ENCODE data around the gene SNCG. TPM values are rescaled to one million over a fixed set of nuclear protein-coding genes. Genes with fewer than 3 reads are reported as not detected.

The SNCG gene
- 22.2 and 32.0 TPM in 2 replicates for total RNA-seq

DNA sequence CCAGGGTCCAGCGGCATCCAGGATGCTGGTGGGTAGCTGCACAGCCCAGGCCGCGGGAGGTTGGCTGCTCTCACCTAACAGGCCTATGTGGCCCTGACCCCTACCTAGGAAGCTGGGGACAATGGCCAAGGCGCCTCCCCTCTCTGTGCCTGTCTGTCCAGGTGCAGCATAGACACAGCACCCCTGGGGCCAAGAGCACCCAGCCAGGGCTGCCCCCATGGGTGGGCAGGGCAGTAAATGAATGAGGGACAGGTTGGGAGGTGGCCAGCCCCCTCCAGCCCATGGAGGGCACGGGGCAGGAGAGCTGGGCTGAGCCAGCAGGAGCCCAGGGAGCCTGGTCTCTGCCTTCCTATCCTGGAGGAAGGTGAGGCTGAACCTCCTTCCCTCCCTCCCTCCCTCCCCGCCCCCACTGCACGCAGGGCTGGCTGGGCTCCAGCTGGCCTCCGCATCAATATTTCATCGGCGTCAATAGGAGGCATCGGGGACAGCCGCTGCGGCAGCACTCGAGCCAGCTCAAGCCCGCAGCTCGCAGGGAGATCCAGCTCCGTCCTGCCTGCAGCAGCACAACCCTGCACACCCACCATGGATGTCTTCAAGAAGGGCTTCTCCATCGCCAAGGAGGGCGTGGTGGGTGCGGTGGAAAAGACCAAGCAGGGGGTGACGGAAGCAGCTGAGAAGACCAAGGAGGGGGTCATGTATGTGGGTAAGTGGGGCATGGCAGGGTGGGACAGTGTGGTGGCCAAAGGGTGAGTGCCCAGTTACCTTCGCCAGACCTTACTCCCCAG, at the start of gene SNCG:
Gene SNCG (plus strand): TSS at position 484 of the 785 bp plus-strand sequence. CDS start 99 bp downstream, at position 583.

DNA sequence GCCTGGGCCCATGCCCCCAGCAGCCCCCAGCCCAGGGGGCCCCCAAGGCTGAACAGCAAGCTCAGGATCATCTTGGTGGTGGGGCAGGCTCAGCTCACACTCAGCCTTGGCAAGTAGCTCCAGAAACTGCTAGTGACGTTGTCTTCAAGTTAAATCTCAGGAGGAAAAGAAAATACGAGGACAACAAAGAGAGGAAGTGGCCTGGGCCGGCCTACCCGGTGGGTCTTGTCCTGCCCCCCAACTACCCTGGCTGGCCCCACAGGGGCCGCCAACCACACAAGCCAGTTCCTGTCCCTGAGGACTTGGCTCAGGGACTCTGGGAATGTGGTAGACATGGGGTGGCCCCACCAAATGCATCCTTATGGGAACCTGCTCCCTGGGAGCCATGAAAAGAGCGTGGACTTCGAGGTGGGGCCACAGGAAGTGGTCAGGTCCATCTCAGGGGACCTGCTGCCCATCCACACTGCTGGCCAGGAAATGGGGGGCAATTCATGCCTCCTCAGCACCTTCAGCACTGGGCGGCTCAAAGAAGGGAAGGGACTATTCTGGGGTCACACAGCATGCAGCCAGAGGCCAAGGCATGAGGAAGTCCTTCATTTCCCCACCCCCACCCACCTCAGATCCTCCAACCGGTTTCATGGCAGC, 806 bp upstream of the SNCG start, which contains the start of gene MMRN2:
Gene MMRN2 (minus strand): TSS at position 145 of the 645 bp plus-strand sequence. CDS start 74 bp downstream, at position 71.

GRCh38 chr10:86968271-86968993, 10.0 kb downstream of the SNCG start, which contains the start of gene ADIRF:
TSS of gene ADIRF (plus strand) at chr10:86968482. CDS start at chr10:86968545, 63 bp downstream.

Other genes starting within 250 kb of the SNCG start
- 18.1 and 53.9 TPM in 2 replicates for gene BMPR1A, start 202.0 kb upstream of the SNCG start, total RNA-seq
- 1.3 and 6.9 TPM in 2 replicates for gene MMRN2, start 984 bp upstream of the SNCG start, total RNA-seq
- 2.7 and 24.5 TPM in 2 replicates for gene ADIRF, start 9.9 kb downstream of the SNCG start, total RNA-seq
- gene FAM25A, start 61.7 kb downstream of the SNCG start, total RNA-seq, result not detected in 2 replicates
- 93.0 and 135 TPM in 2 replicates for gene GLUD1, start 136.2 kb downstream of the SNCG start, total RNA-seq
- 19.4 and 21.5 TPM in 2 replicates for gene SHLD2, start 136.6 kb downstream of the SNCG start, total RNA-seq

All from epithelial cell of alveolus of lung (primary cell).